WTC11 (cell line): ENCODE measurements around the gene SLC35G2. TPM values are rescaled to one million over a fixed set of nuclear protein-coding genes. Genes with fewer than 3 reads are reported as not detected.

ENCODE experiments used
- ATAC-seq: fragments of 200-7000 bp; cut with Tn5 transposase; 2 replicates; pipeline ENCODE4 v1.10.0; 2021; ENCODE audit warnings: mild to moderate bottlenecking, moderate library complexity
- CTCF ChIA-PET: fragments of 300-600 bp; sonication (Branson Sonifier 250); formaldehyde crosslinking; loops from one replicate; lab custom pipeline; 2021; ENCODE audit warnings: antibody characterized with exemption; lab: Charles Lee
- POLR2A ChIA-PET: fragments of 350-600 bp; sonication (Branson Sonifier 250); formaldehyde crosslinking; loops from one replicate; lab custom pipeline; 2021; ENCODE audit warnings: antibody characterized with exemption; lab: Charles Lee
- DNase-seq: peaks from one replicate; pipeline ENCODE4 v3.0.0; 2021; ENCODE audit warnings: low spot score
- H3K27ac Mint-ChIP-seq: 2 replicates; pipeline ENCODE4 v1.8.0; 2021; ENCODE audit warnings: mixed read lengths
- H3K27me3 Mint-ChIP-seq: 2 replicates; pipeline ENCODE4 v1.8.0; 2021; ENCODE audit warnings: low read depth, mild to moderate bottlenecking, moderate library complexity, mixed read lengths
- H3K36me3 Mint-ChIP-seq: 2 replicates; pipeline ENCODE4 v1.8.0; 2021; ENCODE audit warnings: mixed read lengths
- H3K4me1 Mint-ChIP-seq: 2 replicates; pipeline ENCODE4 v1.8.0; 2022; ENCODE audit warnings: mixed read lengths
- H3K4me3 Mint-ChIP-seq: 2 replicates; pipeline ENCODE4 v1.8.0; 2021; ENCODE audit warnings: mild to moderate bottlenecking, moderate library complexity, mixed read lengths
- H3K9me3 Mint-ChIP-seq: 2 replicates; pipeline ENCODE4 v1.8.0; 2021; ENCODE audit warnings: mixed read lengths
- CREB1 ChIP-seq: sonication (generic); formaldehyde crosslinking; IDR thresholded peaks from 2 replicates; pipeline ENCODE4 v1.8.0; 2023; ENCODE audit warnings: mild to moderate bottlenecking, missing genetic modification reagents
- CREM ChIP-seq: sonication (generic); formaldehyde crosslinking; IDR thresholded peaks from 2 replicates; pipeline ENCODE4 v1.8.1; 2022; ENCODE audit warnings: mild to moderate bottlenecking, missing genetic modification reagents, moderate library complexity
- FOXK1 ChIP-seq: sonication (generic); formaldehyde crosslinking; IDR thresholded peaks from 2 replicates; pipeline ENCODE4 v1.8.0; 2022; ENCODE audit warnings: mild to moderate bottlenecking, moderate library complexity, missing genetic modification reagents
- MYBL2 ChIP-seq: sonication (generic); formaldehyde crosslinking; IDR thresholded peaks from 2 replicates; pipeline ENCODE4 v1.8.1; 2023; ENCODE audit warnings: mild to moderate bottlenecking, moderate library complexity, missing genetic modification reagents
- NFE2L1 ChIP-seq: sonication (generic); formaldehyde crosslinking; IDR thresholded peaks from 2 replicates; pipeline ENCODE4 v1.8.1; 2023; ENCODE audit warnings: missing genetic modification reagents
- NR2C2 ChIP-seq: sonication (generic); formaldehyde crosslinking; IDR thresholded peaks from 2 replicates; pipeline ENCODE4 v1.8.0; 2022; ENCODE audit warnings: mild to moderate bottlenecking, missing genetic modification reagents
- OVOL2 ChIP-seq: fragments of 250-450 bp; sonication (Bioruptor Pico); IDR thresholded peaks from 2 replicates; pipeline ENCODE4 v1.9.0; 2021; ENCODE audit warnings: mild to moderate bottlenecking, borderline replicate concordance
- SP1 ChIP-seq: sonication (generic); formaldehyde crosslinking; conservative IDR thresholded peaks from 2 replicates; pipeline ENCODE4 v1.8.1; 2022; ENCODE audit warnings: missing genetic modification reagents
- TEAD1 ChIP-seq: sonication (generic); formaldehyde crosslinking; IDR thresholded peaks from 2 replicates; pipeline ENCODE4 v1.8.0; 2022; ENCODE audit warnings: mild to moderate bottlenecking, missing genetic modification reagents
- TEAD4 ChIP-seq: sonication (generic); formaldehyde crosslinking; IDR thresholded peaks from 2 replicates; pipeline ENCODE4 v1.8.0; 2022; ENCODE audit warnings: mild to moderate bottlenecking, missing genetic modification reagents
- ZNF219 ChIP-seq: sonication (generic); formaldehyde crosslinking; IDR thresholded peaks from 2 replicates; pipeline ENCODE4 v1.8.0; 2023; ENCODE audit warnings: missing genetic modification reagents, mild to moderate bottlenecking, borderline replicate concordance
- ZNF263 ChIP-seq: sonication (generic); formaldehyde crosslinking; IDR thresholded peaks from 2 replicates; pipeline ENCODE4 v1.8.1; 2022; ENCODE audit warnings: low read depth, mild to moderate bottlenecking, moderate library complexity, missing genetic modification reagents
- total RNA-seq: library from RNA; stranded (reverse); gene quantifications from 3 replicates; pipeline ENCODE4 v1.2.3, GENCODE V29; 2021
- TF ChIP-seq, protein P1 (sequence below): sonication (generic); formaldehyde crosslinking; IDR thresholded peaks from 2 replicates; pipeline ENCODE4 v1.8.1; 2022; ENCODE audit warnings: low read depth, mild to moderate bottlenecking, moderate library complexity, missing genetic modification reagents, borderline replicate concordance
- TF ChIP-seq, protein P2 (sequence below): sonication (generic); formaldehyde crosslinking; IDR thresholded peaks from 2 replicates; pipeline ENCODE4 v1.8.1; 2022; ENCODE audit warnings: mild to moderate bottlenecking, missing genetic modification reagents, moderate library complexity, borderline replicate concordance
- TF ChIP-seq, protein P3 (sequence below): fragments of 250-450 bp; sonication (Bioruptor Pico); IDR thresholded peaks from 2 replicates; pipeline ENCODE4 v2.1.2; 2022; ENCODE audit warnings: mild to moderate bottlenecking, moderate library complexity
- TF ChIP-seq, protein P4 (sequence below): fragments of 250-450 bp; sonication (Bioruptor Pico); IDR thresholded peaks from 2 replicates; pipeline ENCODE4 v1.9.0; 2021; ENCODE audit warnings: mild to moderate bottlenecking
- TF ChIP-seq, protein P5 (sequence below): sonication (generic); formaldehyde crosslinking; IDR thresholded peaks from 2 replicates; pipeline ENCODE4 v1.8.1; 2023; ENCODE audit warnings: mild to moderate bottlenecking, missing genetic modification reagents
- TF ChIP-seq, protein P6 (sequence below): fragments of 250-450 bp; sonication (Bioruptor Pico); IDR thresholded peaks from 2 replicates; pipeline ENCODE4 v1.9.0; 2021; ENCODE audit warnings: mild to moderate bottlenecking, borderline replicate concordance
- TF ChIP-seq, protein P7 (sequence below): fragments of 200-600 bp; IDR thresholded peaks from 2 replicates; pipeline ENCODE4 v1.8.0; 2022; ENCODE audit warnings: antibody characterized with exemption
- TF ChIP-seq, protein P8 (sequence below): fragments of 250-450 bp; sonication (Bioruptor Pico); IDR thresholded peaks from 2 replicates; pipeline ENCODE4 v1.8.0; 2021; ENCODE audit warnings: mild to moderate bottlenecking
- TF ChIP-seq, protein P9 (sequence below): fragments of 250-450 bp; sonication (Bioruptor Pico); IDR thresholded peaks from 2 replicates; pipeline ENCODE4 v1.9.0; 2021; ENCODE audit warnings: moderate library complexity, mild to moderate bottlenecking, inconsistent platforms, borderline replicate concordance

Gene SLC35G2
- total RNA-seq, 1 experiment from 2014 or later, result 3.6 TPM

DNA sequence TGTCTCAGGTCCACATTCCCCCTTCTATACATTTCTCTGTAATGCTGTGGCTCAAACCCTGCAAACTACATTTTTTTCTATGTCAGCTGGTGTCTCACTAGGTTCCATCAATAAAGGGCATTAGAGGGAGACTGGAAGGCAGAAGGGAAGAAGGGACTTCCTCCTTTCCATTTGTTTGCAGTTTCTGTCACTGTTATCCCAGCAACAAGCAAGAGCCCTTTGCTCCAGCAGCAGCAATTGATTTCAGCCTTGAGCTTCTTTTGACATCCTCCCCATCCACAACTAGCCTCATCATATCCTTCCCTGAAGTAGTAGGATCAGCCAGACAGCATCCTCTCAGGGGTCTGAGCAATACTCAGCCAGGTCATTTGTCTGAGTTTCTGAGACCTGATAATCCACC lies 37.7 kb downstream of the SLC35G2 start:
- CTCF ChIA-PET, result interaction anchor here (1.2 kb wide), 1 partner anchor 157 kb away, joined by 4 read pairs; no protein-coding TSS in a partner anchor
- no peak overlapping the region for H3K4me3 Mint-ChIP-seq
- no peaks in the 10 kb centered on the region for H3K27me3 Mint-ChIP-seq
- DNase-seq (no peak), ATAC-seq (no peak)
- TF ChIP-seq ZNF219 (CRISPR knock-in tag) (no peak), FOXK1 (CRISPR knock-in tag) (no peak), TEAD1 (CRISPR knock-in tag) (no peak), CREB1 (no peak)
- TF ChIP-seq, protein P1, sequence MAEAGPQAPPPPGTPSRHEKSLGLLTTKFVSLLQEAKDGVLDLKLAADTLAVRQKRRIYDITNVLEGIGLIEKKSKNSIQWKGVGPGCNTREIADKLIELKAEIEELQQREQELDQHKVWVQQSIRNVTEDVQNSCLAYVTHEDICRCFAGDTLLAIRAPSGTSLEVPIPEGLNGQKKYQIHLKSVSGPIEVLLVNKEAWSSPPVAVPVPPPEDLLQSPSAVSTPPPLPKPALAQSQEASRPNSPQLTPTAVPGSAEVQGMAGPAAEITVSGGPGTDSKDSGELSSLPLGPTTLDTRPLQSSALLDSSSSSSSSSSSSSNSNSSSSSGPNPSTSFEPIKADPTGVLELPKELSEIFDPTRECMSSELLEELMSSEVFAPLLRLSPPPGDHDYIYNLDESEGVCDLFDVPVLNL (CRISPR knock-in tag), result no peak
- TF ChIP-seq, protein P2, sequence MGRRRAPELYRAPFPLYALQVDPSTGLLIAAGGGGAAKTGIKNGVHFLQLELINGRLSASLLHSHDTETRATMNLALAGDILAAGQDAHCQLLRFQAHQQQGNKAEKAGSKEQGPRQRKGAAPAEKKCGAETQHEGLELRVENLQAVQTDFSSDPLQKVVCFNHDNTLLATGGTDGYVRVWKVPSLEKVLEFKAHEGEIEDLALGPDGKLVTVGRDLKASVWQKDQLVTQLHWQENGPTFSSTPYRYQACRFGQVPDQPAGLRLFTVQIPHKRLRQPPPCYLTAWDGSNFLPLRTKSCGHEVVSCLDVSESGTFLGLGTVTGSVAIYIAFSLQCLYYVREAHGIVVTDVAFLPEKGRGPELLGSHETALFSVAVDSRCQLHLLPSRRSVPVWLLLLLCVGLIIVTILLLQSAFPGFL (CRISPR knock-in tag), result no peak
- H3K27ac Mint-ChIP-seq, result no peak overlapping the region
- POLR2A ChIA-PET, result no interaction called here
- H3K4me1 Mint-ChIP-seq, result peaks cover 46% of the 10 kb centered on the region
- H3K9me3 Mint-ChIP-seq, result no peaks in the 10 kb centered on the region
- H3K36me3 Mint-ChIP-seq, result peaks cover 9% of the 10 kb centered on the region

DNA sequence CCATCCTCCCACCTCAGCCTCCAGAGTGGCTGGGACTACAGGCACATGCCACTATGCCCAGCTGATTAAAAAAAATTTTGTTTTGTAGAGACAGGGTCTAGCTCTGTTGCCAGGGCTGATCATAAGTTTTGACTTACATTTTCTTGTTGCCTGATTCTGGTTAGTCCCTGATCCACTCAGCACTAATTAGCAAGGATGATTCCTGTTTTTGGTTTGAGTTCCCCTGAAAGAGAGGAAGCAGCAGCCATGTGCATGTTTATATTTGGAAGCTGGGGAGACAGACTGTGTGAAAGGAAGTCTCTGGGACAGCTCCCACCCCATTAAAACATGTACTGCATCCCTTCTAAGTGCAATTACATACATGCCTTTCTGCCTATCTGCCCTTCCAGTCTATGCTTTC lies 39.5 kb downstream of the SLC35G2 start:
- no peak for ATAC-seq
- no peaks in the 10 kb centered on the region for H3K27me3 Mint-ChIP-seq
- H3K9me3 Mint-ChIP-seq, result no peaks in the 10 kb centered on the region
- CTCF ChIA-PET, result interaction anchor here (0.7 to 1.8 kb wide), 2 partner anchors 65 to 156 kb away, joined by 3 to 5 read pairs; no protein-coding TSS in a partner anchor
- no peak for DNase-seq
- no peak overlapping the region for H3K27ac Mint-ChIP-seq
- peaks cover 9% of the 10 kb centered on the region for H3K36me3 Mint-ChIP-seq
- H3K4me1 Mint-ChIP-seq, result peaks cover 51% of the 10 kb centered on the region
- no peak overlapping the region for H3K4me3 Mint-ChIP-seq
- POLR2A ChIA-PET, result no interaction called here
- TF ChIP-seq CREB1 (no peak), OVOL2 (CRISPR knock-in tag) (no peak), NR2C2 (no peak), TEAD4 (CRISPR knock-in tag) (no peak), CREM (CRISPR knock-in tag) (no peak), SP1 (CRISPR knock-in tag) (no peak), MYBL2 (no peak), NFE2L1 (CRISPR knock-in tag) (no peak), ZNF263 (CRISPR knock-in tag) (no peak), FOXK1 (CRISPR knock-in tag) (no peak)
- TF ChIP-seq, protein P3, sequence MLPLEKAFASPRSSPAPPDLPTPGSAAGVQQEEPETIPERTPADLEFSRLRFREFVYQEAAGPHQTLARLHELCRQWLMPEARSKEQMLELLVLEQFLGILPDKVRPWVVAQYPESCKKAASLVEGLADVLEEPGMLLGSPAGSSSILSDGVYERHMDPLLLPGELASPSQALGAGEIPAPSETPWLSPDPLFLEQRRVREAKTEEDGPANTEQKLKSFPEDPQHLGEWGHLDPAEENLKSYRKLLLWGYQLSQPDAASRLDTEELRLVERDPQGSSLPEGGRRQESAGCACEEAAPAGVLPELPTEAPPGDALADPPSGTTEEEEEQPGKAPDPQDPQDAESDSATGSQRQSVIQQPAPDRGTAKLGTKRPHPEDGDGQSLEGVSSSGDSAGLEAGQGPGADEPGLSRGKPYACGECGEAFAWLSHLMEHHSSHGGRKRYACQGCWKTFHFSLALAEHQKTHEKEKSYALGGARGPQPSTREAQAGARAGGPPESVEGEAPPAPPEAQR (CRISPR knock-in tag), result no peak
- TF ChIP-seq, protein P4, sequence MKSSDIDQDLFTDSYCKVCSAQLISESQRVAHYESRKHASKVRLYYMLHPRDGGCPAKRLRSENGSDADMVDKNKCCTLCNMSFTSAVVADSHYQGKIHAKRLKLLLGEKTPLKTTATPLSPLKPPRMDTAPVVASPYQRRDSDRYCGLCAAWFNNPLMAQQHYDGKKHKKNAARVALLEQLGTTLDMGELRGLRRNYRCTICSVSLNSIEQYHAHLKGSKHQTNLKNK, result no peak
- TF ChIP-seq, protein P5, sequence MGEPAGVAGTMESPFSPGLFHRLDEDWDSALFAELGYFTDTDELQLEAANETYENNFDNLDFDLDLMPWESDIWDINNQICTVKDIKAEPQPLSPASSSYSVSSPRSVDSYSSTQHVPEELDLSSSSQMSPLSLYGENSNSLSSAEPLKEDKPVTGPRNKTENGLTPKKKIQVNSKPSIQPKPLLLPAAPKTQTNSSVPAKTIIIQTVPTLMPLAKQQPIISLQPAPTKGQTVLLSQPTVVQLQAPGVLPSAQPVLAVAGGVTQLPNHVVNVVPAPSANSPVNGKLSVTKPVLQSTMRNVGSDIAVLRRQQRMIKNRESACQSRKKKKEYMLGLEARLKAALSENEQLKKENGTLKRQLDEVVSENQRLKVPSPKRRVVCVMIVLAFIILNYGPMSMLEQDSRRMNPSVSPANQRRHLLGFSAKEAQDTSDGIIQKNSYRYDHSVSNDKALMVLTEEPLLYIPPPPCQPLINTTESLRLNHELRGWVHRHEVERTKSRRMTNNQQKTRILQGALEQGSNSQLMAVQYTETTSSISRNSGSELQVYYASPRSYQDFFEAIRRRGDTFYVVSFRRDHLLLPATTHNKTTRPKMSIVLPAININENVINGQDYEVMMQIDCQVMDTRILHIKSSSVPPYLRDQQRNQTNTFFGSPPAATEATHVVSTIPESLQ (CRISPR knock-in tag), result no peak
- TF ChIP-seq, protein P6, sequence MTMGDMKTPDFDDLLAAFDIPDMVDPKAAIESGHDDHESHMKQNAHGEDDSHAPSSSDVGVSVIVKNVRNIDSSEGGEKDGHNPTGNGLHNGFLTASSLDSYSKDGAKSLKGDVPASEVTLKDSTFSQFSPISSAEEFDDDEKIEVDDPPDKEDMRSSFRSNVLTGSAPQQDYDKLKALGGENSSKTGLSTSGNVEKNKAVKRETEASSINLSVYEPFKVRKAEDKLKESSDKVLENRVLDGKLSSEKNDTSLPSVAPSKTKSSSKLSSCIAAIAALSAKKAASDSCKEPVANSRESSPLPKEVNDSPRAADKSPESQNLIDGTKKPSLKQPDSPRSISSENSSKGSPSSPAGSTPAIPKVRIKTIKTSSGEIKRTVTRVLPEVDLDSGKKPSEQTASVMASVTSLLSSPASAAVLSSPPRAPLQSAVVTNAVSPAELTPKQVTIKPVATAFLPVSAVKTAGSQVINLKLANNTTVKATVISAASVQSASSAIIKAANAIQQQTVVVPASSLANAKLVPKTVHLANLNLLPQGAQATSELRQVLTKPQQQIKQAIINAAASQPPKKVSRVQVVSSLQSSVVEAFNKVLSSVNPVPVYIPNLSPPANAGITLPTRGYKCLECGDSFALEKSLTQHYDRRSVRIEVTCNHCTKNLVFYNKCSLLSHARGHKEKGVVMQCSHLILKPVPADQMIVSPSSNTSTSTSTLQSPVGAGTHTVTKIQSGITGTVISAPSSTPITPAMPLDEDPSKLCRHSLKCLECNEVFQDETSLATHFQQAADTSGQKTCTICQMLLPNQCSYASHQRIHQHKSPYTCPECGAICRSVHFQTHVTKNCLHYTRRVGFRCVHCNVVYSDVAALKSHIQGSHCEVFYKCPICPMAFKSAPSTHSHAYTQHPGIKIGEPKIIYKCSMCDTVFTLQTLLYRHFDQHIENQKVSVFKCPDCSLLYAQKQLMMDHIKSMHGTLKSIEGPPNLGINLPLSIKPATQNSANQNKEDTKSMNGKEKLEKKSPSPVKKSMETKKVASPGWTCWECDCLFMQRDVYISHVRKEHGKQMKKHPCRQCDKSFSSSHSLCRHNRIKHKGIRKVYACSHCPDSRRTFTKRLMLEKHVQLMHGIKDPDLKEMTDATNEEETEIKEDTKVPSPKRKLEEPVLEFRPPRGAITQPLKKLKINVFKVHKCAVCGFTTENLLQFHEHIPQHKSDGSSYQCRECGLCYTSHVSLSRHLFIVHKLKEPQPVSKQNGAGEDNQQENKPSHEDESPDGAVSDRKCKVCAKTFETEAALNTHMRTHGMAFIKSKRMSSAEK (CRISPR knock-in tag), result no peak
- TF ChIP-seq, protein P7, sequence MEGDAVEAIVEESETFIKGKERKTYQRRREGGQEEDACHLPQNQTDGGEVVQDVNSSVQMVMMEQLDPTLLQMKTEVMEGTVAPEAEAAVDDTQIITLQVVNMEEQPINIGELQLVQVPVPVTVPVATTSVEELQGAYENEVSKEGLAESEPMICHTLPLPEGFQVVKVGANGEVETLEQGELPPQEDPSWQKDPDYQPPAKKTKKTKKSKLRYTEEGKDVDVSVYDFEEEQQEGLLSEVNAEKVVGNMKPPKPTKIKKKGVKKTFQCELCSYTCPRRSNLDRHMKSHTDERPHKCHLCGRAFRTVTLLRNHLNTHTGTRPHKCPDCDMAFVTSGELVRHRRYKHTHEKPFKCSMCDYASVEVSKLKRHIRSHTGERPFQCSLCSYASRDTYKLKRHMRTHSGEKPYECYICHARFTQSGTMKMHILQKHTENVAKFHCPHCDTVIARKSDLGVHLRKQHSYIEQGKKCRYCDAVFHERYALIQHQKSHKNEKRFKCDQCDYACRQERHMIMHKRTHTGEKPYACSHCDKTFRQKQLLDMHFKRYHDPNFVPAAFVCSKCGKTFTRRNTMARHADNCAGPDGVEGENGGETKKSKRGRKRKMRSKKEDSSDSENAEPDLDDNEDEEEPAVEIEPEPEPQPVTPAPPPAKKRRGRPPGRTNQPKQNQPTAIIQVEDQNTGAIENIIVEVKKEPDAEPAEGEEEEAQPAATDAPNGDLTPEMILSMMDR, result no peak
- TF ChIP-seq, protein P8, sequence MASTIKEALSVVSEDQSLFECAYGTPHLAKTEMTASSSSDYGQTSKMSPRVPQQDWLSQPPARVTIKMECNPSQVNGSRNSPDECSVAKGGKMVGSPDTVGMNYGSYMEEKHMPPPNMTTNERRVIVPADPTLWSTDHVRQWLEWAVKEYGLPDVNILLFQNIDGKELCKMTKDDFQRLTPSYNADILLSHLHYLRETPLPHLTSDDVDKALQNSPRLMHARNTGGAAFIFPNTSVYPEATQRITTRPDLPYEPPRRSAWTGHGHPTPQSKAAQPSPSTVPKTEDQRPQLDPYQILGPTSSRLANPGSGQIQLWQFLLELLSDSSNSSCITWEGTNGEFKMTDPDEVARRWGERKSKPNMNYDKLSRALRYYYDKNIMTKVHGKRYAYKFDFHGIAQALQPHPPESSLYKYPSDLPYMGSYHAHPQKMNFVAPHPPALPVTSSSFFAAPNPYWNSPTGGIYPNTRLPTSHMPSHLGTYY (CRISPR knock-in tag), result no peak
- TF ChIP-seq, protein P9, sequence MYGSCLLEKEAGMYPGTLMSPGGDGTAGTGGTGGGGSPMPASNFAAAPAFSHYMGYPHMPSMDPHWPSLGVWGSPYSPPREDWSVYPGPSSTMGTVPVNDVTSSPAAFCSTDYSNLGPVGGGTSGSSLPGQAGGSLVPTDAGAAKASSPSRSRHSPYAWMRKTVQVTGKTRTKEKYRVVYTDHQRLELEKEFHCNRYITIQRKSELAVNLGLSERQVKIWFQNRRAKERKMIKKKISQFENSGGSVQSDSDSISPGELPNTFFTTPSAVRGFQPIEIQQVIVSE (CRISPR knock-in tag), result no peak
